GM18498 (cell line): ENCODE data around the gene C17orf78.
"Not testable (repeated sequence)": the region's sequence is repeated elsewhere in the genome, so short reads cannot be mapped to it uniquely, and the experiment has no call there.

ENCODE experiments used
- ATAC-seq: cut with Tn5 transposase; IDR thresholded peaks from one replicate; pipeline ENCODE4 v1.9.1; 2021; ENCODE audit warnings: mild to moderate bottlenecking, moderate library complexity; ENCODE audit not compliant: unreplicated experiment

Gene C17orf78

DNA sequence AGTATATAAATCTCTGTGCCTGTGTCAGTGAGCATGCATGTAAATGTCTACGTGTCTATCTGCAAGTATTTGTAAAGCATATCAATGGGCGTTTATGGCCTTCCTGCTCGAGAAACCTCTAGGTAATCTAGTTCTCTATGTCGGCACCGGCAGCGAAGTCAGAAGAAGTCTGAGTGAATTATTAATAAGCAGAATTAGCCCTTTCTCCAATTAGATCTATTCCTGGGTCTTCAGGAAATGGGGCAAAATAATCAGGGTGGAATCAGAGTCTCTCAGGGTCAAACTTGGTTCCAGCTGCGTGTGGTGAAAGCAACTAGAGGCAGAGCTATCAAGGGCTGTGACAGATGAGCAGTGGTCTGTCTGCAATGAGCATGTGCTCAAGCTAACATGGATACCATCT, at the start of gene C17orf78:
TSS of gene C17orf78 (plus strand) at position 280 of the 400 bp plus-strand sequence. CDS start at position 388, 108 bp downstream.
- no peak for ATAC-seq

DNA sequence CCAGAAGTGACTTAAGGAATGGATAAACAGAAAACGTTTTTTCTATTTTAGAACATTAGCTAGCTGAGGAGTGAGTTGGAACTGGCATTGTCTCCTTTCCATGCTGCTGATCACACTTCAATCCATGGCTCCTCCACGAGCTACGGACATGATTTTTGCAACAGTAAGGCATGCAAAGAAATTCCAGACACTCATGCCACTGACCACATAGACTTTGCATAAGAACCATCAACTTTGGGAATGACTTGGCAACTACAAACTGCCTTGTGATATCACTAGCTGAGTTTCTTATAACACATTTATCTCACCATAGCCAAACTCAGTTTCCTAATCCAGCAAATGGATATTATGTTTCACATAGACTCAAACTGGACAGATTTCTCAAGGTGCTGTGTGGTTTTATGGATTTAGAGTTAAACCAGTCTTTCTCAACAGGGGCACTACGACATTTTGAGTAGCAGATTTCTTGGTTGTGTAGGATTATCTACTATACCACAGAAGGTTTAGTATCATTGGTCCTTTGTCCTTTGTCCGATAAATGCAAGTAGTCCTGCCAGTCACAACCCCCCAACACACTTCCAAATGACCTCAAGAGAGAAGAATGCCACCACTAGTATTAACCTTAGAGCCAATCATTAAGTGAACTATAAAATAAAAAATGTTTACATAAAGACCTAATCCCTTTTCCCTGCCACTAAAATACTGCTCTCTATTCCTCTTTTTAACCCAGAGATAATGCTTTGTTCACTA, 48.3 kb upstream of the C17orf78 start:
- no peak for ATAC-seq

DNA sequence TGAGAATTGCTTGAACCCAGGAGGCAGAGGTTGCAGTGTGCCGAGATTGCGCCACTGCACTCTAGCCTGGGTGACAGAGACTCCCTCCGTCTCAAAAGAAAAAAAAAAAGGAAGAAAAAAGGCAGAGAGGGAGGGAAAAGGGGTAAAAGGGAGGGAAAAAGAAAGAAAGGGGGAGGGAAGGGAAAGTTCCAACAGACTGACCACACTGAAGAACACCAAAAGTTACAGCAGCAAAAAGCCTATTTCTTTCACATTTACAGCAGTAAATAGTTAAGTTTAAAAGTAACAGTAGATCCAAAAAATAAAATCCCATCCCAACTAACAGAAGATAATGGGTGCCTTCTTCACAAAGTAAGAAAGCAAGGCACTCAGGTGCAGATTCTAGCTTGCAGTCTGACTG, 36.9 kb upstream of the C17orf78 start:
- no peak for ATAC-seq

DNA sequence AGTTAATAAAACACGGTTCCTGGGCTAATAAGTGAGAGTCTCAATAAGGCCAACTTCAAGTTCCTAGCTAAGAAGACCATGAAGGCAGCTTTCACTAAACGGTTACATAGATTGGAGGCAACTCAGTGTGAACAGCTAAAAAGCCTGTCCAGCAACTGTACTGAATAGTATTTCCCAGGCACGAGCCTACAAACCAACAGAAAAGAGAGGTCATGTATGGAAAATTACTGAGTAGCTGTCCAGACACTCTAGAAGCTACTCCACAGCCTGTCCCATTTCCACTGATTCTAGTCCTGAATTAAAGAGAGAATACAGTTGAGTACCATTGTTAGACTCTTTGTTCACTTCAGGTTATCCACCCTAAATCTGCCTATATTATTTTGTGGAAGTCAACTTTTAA, 36.5 kb upstream of the C17orf78 start:
- no peak for ATAC-seq

DNA sequence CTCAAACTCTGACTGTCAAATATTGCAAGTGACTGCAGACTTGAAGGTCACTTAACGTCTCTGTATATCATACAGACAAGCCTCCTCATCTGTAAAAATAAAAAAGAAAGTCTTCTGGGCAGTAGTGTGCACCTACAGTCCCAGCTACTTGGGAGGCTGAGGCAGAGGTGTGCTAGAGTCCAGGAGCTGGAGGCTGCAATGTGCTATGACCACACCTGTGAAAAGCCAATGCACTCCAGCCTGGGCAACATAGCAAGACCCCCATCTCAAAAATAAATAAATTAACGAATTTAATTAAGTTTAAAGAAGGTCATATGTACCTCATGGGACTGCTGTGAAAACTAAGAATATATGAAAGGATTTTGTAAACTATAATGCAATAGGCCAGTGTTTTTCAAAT, 35.0 kb upstream of the C17orf78 start:
- ATAC-seq: no peak

DNA sequence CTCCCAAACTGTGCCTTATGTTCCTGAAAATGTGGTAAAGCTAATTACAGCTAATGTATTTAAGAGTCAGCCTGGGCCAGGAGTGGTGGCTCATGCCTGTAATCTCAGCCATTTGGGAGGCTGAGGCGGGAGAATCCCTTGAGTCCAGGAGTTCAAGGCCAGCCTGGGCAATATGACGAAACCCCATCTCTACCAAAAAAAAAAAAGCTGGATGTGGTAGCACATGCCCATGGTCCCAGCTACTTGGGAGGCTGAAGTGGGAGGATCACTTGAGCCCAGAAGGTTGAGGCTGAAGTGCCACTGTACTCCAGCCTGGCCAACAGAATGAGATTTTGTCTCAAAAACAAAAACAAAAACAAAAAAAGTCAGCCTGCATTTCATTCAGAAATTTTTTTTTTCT, 33.2 kb upstream of the C17orf78 start:
- ATAC-seq: no peak

DNA sequence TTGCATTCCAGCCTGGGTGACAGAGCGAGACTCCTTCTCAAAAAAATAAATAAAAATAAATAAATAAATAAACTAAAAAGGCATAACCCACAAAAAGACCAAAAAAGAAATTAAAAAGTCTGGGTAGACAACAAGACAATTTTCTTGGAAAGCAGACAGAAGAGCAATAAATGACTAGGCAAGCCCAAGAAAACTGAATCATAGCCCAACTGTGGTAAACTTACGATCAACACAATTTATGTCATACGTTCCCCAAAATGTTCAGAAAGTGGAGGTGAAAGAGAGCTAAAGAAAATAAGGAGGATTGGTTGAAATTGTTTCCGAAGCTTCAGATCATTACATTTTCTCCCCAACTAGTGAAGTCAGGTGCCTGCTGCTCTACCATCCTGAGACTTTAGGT, 31.3 kb upstream of the C17orf78 start:
- no peak for ATAC-seq

DNA sequence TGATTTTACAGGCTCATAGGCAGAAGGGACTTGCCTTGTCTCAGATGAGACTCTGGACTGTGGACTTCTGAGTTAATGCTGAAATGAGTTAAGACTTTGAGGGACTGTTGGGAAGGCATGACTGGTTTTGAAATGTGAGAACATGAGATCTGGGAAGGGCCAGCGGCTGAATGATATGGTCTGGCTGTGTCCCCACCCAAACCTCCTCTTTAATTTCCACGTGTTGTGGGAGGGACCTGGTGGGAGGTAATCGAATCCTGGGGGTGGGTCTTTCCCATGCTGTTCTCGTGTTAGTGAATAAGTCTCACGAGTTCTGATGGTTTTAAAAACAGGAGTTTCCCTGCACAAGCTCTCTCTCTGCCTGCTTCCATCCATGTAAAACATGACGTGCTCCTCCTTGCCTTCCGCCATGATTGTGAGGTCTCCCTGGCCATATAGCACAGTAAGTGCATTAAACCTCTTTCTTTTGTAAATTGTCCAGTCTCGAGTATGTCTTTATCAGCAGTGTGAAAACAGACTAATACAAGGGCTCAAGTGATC, 28.9 kb upstream of the C17orf78 start:
- not testable (repeated sequence) for ATAC-seq

DNA sequence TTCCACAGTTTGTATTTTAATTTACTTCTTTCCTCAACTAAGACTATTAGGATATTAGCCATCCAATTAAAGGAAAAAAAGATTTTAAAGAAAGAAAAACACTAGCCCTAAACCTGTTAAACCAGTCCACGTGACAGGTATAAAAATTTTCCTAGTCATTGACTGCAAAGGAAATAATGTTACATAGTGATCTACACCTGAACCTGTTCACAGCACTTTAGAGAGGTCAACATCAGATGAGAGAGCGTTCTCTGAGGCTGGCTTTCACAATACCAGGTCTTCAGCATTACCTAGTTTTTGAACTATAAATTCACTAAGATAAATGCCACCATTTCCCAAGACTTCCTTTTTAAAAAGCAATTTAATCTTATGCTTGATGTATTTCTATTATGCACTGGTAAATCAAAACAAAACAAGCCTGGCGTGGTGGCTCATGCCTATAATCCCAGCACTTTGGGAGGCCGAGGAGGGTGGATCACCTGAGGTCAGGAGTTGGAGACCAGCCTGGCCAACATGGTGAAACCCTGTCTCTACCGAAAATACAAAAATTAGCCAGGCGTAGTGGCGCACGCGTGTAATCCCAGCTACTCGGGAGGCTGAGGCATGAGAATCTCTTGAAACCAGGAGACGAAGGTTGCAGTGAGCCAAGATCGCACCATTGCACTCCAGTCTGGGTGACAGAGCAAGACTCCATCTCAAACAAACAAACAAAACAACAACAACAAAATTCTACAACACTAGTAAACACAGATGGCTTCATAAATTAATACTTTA, 18.8 kb upstream of the C17orf78 start:
- not testable (repeated sequence) for ATAC-seq

DNA sequence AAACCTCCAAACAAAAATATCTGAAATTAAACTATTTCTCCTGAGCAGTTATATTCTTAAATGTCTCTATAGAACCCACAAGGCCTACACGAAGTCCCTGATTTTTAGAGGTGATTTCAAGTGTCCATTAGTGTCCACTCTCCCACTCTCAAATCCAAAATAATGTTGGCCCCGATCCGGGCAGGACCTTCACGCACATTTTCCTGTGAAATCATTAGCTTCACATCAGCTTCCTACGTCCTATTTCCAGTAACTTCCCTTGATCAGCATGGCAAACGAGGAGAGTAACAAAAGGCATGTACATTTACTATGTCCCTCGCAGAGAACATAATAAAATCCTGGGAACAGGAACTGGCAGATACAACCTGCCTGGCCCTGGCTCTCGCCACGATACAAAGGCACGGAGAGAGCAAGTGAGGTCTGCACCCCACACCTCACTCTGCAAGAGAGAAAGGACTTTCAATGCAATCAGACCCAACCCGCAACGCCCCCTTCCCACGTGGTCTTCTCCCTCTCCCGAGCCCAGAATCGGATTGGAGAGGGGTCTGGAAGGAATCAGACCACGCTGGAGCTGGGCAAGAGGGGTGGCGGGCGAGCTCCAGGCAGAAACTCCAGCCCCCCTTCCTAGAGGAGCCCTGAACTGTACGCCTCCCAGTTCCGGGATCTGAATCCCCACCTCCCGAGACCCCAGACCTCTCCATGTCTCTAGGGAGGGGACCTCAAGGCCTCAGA, 17.5 kb upstream of the C17orf78 start:
- peak; percentile 14 for ATAC-seq

DNA sequence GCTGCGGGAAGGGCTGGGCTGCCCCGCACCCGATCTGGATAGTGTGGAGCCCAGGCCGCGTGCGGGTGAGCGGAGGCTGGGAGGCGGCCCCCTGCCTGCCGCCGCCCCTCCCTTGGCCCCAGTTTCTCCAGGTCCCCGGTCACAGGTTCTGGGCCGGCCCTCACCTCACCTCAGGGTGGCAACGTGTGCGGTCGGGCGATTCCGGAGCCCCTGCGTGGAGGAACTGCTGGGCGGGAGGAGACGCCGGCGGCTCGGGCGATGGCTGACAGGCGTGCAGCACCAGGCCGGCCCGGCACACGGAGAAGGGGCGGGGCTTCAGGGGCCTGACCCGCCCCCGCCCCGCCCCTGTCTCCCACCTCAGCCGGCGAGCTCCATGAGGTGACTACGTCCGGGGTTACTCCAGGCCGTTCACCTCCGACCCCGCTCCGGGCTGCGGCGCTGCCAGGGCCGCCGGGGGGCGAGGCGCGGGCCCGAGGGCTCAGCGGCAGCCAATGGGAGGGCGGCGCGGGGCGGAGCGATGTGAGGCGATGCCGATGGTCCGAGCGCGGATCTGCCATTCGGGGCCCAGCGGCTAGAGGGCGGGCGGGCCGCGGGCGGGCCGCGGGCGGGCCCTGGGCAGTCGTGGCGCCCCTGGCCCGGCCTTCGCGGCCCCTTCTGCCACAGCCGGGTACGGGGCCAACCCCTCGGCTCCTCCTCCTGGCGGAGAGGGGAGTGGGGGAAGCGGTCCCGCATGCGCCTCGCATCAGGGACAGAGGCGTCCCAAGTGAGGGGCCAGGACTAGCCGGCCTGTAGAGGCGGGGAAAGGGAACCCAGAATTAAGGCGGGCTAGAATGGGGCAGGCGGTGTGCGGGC, 16.7 kb upstream of the C17orf78 start:
- peak; percentile 94 for ATAC-seq

DNA sequence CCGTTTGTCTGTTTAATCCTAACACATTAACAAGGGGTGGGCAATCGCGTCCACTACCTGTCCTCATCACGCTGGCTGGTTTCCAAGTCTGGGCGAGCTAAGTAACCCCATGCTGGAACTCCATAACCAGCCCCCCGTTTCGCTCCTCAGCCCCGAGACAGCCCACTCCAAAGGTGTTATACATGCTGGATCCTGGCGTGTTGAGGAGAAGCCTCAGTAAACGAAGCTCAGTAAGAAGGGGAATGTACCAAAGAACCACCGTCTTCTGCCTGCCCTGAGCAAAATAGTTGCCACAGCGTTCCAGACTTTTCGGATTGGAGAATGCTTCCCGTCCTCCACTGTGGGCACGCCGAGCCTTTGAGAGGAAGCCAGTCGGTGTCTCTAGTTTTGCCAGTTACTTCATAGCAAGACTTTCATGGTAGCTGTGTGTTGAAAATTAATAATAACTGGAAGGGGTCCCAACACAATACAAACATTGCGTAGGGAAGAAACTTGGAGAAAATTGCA, 16.1 kb upstream of the C17orf78 start:
- ATAC-seq: no peak

DNA sequence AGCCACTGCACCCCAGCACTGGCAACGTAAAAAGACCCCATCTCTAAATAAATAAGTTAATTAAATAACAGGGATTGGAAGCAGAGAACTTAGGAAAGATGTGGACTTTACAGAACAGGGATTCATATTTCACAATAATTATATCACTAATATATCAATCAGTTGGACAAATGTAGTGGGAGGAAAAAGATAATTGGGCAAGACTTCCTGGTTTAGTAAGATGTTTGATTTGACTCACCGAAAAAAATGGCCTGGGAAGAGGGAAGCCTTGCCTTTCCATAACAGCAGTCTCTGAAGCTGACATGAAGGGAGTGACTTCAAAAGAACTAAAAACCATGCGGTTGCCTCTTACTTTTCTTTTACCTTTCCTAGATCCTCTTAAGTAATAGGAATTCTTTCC, 15.2 kb upstream of the C17orf78 start:
- ATAC-seq: no peak

DNA sequence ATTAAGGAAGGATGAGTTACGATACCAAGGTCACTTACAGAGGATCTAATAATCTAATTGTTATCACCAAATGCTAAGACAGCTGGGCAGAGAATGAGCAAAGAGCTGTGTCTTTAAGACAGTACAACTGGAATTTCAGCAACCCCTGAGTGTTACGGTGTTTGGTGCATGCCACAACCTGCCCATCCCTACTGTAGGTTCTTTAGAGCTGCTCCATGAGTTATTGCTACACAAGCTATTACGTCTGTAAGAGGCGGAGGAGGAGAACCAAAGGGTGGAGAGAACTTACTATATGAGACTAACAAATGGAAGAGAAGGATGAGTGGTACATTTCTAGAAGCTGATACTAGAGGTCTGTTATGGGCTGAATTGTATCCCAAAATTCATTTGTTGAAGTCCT, 14.2 kb upstream of the C17orf78 start:
- ATAC-seq: no peak

DNA sequence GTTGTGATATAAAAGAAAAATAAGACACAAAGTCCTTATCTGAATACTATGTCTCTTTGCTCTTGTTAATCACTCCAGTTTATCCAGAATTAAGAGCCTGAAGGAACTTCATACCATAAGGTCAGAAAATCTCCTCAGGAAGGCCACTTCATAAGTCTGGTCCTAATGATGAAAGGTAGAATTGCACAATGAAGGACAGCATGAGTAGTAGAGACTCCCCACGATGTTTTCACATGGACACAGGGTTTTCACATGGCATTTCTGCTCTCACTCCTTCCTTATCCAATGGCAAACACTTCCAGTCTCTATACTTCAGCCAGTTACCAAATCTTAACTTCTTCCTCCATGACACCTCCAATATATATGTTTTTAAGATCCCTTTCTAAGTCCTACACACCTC, 10.2 kb upstream of the C17orf78 start:
- ATAC-seq: no peak

DNA sequence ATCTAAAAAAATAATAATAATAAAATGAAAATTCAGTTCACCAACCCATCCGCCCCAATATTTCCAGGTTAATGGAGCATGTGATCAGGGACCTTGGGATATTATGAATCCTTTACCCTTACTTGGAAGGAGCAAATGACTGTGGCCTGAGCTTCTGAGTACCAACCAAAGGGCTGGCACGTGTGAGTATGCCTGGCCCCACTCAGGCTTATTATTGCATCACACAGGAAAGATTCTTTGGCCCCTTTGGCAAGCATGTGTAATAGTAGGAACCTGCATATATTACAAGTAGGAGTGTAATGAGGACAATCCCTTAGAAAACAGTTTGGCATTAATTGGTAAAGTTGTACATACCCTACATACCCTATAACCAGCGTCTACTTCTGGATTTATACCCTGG, 7.2 kb upstream of the C17orf78 start:
- ATAC-seq: no peak

DNA sequence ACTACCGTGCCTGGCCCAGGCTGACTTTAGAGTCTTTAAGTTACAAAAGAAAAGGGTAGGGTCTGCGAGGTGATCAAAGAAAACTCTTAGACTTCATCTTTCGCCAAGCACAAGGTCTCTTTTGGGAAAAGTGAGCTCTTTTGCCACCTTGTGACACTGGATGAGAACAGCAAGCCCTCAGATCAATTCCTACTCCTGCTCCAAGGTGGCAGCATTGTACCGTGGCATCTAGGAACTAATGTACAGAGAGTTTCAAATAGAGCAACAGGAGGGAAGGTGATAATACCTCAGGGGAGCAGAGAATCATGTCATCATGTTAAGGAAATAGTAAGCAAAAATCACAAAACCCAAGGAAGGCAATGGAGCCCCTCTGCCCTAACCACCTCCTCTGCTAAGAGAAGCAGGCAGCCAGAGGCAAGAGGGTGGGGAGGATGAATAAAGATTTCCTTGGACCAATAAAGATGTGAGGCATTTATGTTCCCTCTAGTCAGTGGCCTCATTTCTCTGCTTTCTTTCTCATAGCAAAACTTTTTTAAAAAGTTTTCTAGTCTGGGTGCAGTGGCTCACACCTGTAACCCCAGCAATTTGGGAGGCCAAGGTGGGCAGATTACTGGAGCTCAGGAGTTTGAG, 2.1 kb upstream of the C17orf78 start:
- ATAC-seq: peak; percentile 58

DNA sequence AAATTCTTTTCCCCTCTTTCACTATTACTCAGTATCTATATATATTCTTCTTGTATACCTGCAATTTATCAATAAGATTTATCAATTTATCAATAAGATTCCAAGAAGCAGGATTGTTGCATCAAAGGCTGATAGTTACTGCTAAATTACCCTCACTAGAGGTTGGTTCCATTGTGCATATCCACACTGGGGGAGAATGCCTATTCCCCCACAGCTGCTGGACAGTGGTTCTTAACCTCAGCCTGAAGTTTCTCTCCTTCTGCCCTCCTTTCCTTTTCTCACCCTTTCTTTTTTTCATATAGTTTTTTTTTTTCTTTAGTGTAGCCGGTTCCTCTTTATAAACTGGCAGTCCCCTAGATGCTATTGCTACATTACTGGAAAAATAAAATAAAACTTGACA, 6.3 kb downstream of the C17orf78 start:
- no peak for ATAC-seq

DNA sequence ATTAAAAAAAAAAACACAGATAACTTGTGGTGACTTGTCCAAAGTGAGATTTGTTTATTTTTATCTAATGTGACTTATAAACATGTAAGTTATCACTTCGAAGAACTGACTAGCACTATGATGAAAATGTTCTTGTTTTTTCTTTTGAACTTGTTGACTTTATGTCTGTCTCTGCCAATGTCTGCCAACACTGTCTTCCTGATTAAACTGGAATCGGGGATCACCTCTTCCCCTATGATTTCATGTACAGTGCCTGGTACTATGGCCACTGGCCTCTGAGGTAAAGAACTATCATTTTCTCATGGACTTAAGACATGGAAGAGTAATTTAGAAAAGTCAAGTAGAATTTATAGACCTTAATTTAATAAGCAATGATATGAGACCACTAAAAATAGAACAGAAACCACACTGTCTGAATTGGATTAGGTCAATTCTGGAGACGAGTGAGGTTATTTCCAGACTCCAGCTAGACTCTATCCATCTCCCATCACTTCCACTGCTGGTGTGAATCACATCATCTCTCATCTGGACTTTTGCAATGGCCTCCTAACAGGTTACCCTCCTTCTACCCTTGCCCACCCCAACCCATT, 8.9 kb downstream of the C17orf78 start:
- ATAC-seq: no peak
